Peyer's patch (tissue), 4 donors: ENCODE data around the gene TAS2R50.

Experiments used
- CTCF ChIP-seq, 6 experiments: fragments of 450-650 bp in 4 of 6; fragments of 200-600 bp in 2 of 6; sonication (generic) in 1 of 6; IDR thresholded peaks; one replicate each; pipeline ENCODE4 v1.5.1; 2017 to 2019; ENCODE audit warnings: antibody characterized with exemption in 6 of 6, mild to moderate bottlenecking in 3 of 6, moderate library complexity in 1 of 6
- POLR2A ChIP-seq, 2 donors: fragments of 450-650 bp; IDR thresholded peaks; one replicate each; pipeline ENCODE4 v1.5.1; 2017; ENCODE audit warnings: antibody characterized with exemption in 2 of 2, mild to moderate bottlenecking in 2 of 2, moderate library complexity in 2 of 2

GRCh38 chr12:10966314-10966713, 20.4 kb downstream of the TAS2R50 start:
- no peak for TF ChIP-seq CTCF (IDR thresholded peaks at IDR 0.05)
- no peak for TF ChIP-seq POLR2A (IDR thresholded peaks at IDR 0.05)
